Right lobe of liver (tissue), 6 donors: ENCODE data around the gene PLCB4. TPM values are rescaled to one million over a fixed set of nuclear protein-coding genes. Genes with fewer than 3 reads are reported as not detected.

Experiments
- ATAC-seq, 4 donors: fragments of 200-7000 bp; cut with Tn5 transposase; one replicate each; pipeline ENCODE4 v1.9.1; 2020; ENCODE audit warnings: mild to moderate bottlenecking in 4 of 4, moderate library complexity in 4 of 4
- DNase-seq, 3 donors: peaks; one replicate each; pipeline ENCODE4 v3.0.0-alpha.2; 2020
- H3K27ac ChIP-seq, 3 donors: fragments of 200-600 bp; one replicate each; pipeline ENCODE4 v1.8.0; 2022
- H3K27me3 ChIP-seq, 2 donors: fragments of 200-600 bp; one replicate each; pipeline ENCODE4 v1.8.0; 2022
- H3K36me3 ChIP-seq, 4 donors: fragments of 200-600 bp; sonication (generic) in 1 of 4; one replicate each; pipeline versions ENCODE4 v1.5.1 to v1.8.0; 2017 to 2022; ENCODE audit warnings: control low read depth in 1 of 4
- H3K4me1 ChIP-seq, 4 donors: fragments of 200-600 bp; sonication (generic) in 1 of 4; one replicate each; pipeline versions ENCODE4 v1.5.1 to v1.8.0; 2017 to 2022; ENCODE audit warnings: control low read depth in 1 of 4
- H3K4me3 ChIP-seq, 3 donors: fragments of 200-600 bp; one replicate each; pipeline ENCODE4 v1.8.0; 2022
- H3K9me3 ChIP-seq, 4 donors: fragments of 200-600 bp; sonication (generic) in 1 of 4; one replicate each; pipeline versions ENCODE4 v1.5.1 to v1.8.0; 2017 to 2022; ENCODE audit warnings: control low read depth in 1 of 4
- CTCF ChIP-seq, 4 donors: fragments of 200-600 bp in 3 of 4; fragments of 450-650 bp in 1 of 4; IDR thresholded peaks; one replicate each; pipeline versions ENCODE4 v1.5.1 to v1.8.0; 2016 to 2022; ENCODE audit warnings: antibody characterized with exemption in 4 of 4, mild to moderate bottlenecking in 2 of 4
- POLR2A ChIP-seq: fragments of 450-650 bp; IDR thresholded peaks from one replicate; pipeline ENCODE4 v1.6.1; 2017; ENCODE audit warnings: antibody characterized with exemption, mild to moderate bottlenecking
- WGBS: methylation state at CpG from one replicate; pipeline ENCODE4 v1.1.6; 2018; ENCODE audit warnings: low coverage, low lambda C conversion rate; ENCODE audit not compliant: insufficient coverage; ENCODE audit errors: missing lambda C conversion rate; 5-methylcytosine and 5-hydroxymethylcytosine counted together
- intact Hi-C, 2 donors: fragments of 100-400 bp; cut with DNase I; formaldehyde crosslinking; loops; one replicate each; pipeline versions ENCODE4 v1.11.2 to v1.14.1; 2022
- total RNA-seq, 6 experiments: library from RNA; depleted of rRNA in 2 of 6; stranded (reverse); fragments of >200 nt in 2 of 6; fragmentation: NEBNext Ultra II Directional in 3 of 6; extraction: Animal tissue kit (Norgen Biotek cat#: 25700) in 3 of 6; gene quantifications; one replicate each; pipeline versions ENCODE4 v1.1.0 to v1.2.4, GENCODE V29; 2016 to 2023
- donor health status: DM: no; HTN: yes; CAD: no.
- donor health status: DM: no; HTN: no; CAD: no.
- donor health status: DM: no; HTN: no; CAD: no.
- donor health status: DM: no; HTN: yes; CAD: no.
- donor health status: DM: no; HTN: yes; CAD: no.

Gene PLCB4
- total RNA-seq, 6 experiments from 2014 or later = 0.04 to 0.20 (median 0.15) TPM

- Histone ChIP-seq H3K9me3 (no peaks in the 10 kb centered on the region), H3K27ac (no peak overlapping the region), H3K4me3 (no peak overlapping the region), H3K4me1 (peaks cover 0 to 2% (median 0%) of the 10 kb centered on the region in 4 donors), H3K36me3 (no peaks in the 10 kb centered on the region), H3K27me3 (no peaks in the 10 kb centered on the region)
- DNase-seq = no peak
- TF ChIP-seq CTCF (IDR thresholded peaks at IDR 0.05) (no peak), POLR2A (no peak)
- intact Hi-C loops = loop anchor here in 1 of 2 donors (10.0 kb wide), 1 partner anchor 197 kb away; no protein-coding TSS in a partner anchor
- ATAC-seq = no peak
Measured at GRCh38 chr20:9417665-9418064, 348.8 kb downstream of the PLCB4 start.

- Histone ChIP-seq H3K27ac (no peak overlapping the region), H3K4me1 (peaks cover 0 to 2% (median 0%) of the 10 kb centered on the region in 4 donors), H3K27me3 (no peaks in the 10 kb centered on the region), H3K4me3 (no peak overlapping the region), H3K9me3 (no peaks in the 10 kb centered on the region), H3K36me3 (no peaks in the 10 kb centered on the region)
- WGBS = 43% methylated on average over 5 of the region's 5 CpGs
- intact Hi-C loops = no loop called here
- no peak for ATAC-seq
- DNase-seq = no peak
- TF ChIP-seq CTCF (IDR thresholded peaks at IDR 0.05) (no peak), POLR2A (no peak)
Measured at GRCh38 chr20:9422321-9423057, 353.6 kb downstream of the PLCB4 start.

GRCh38 chr20:9424551-9424950 is 355.7 kb downstream of the PLCB4 start:
- WGBS = 86% methylated on average over 3 of the region's 3 CpGs
- intact Hi-C loops = no loop called here
- Histone ChIP-seq H3K4me1 (no peaks in the 10 kb centered on the region), H3K27ac (no peak overlapping the region), H3K36me3 (no peaks in the 10 kb centered on the region), H3K27me3 (no peaks in the 10 kb centered on the region), H3K4me3 (no peak overlapping the region), H3K9me3 (no peaks in the 10 kb centered on the region)
- TF ChIP-seq POLR2A = no peak
- no peak for TF ChIP-seq CTCF (IDR thresholded peaks at IDR 0.05)
- no peak for ATAC-seq
- DNase-seq = no peak

GRCh38 chr20:9427430-9428291 is 358.8 kb downstream of the PLCB4 start:
- Histone ChIP-seq H3K27me3 (no peaks in the 10 kb centered on the region), H3K27ac (no peak overlapping the region), H3K9me3 (no peaks in the 10 kb centered on the region), H3K4me3 (no peak overlapping the region), H3K36me3 (no peaks in the 10 kb centered on the region), H3K4me1 (no peaks in the 10 kb centered on the region)
- TF ChIP-seq POLR2A (no peak), CTCF (IDR thresholded peaks at IDR 0.05) (no peak)
- intact Hi-C loops = no loop called here
- 27% methylated on average over 9 of the region's 9 CpGs for WGBS
- no peak for ATAC-seq
- DNase-seq = no peak
